Cardiac muscle cell (in vitro differentiated cells and primary cell): ENCODE data around the gene FNIP1. TPM values are rescaled to one million over a fixed set of nuclear protein-coding genes. Genes with fewer than 3 reads are reported as not detected.

ENCODE experiments used
- DNase-seq, 2 donors: peaks; one replicate each; pipeline versions ENCODE4 v3.0.0 to v3.0.0-alpha.2; 2010 to 2017; ENCODE audit warnings: low read depth in 1 of 2, low spot score in 1 of 2
- H3K27ac ChIP-seq: fragments of 200-600 bp; sonication (generic); 2 replicates; pipeline ENCODE4 v1.5.1; 2016
- H3K27me3 ChIP-seq: fragments of 200-600 bp; sonication (generic); 2 replicates; pipeline ENCODE4 v1.6.0; 2016; ENCODE audit warnings: control low read depth
- H3K36me3 ChIP-seq: fragments of 200-600 bp; sonication (generic); 2 replicates; pipeline ENCODE4 v1.5.1; 2016; ENCODE audit warnings: control low read depth
- H3K4me1 ChIP-seq: fragments of 200-600 bp; sonication (generic); 2 replicates; pipeline ENCODE4 v1.8.1; 2017; ENCODE audit warnings: low read depth, mild to moderate bottlenecking, mixed run types
- H3K4me3 ChIP-seq: fragments of 200-600 bp; sonication (generic); 2 replicates; pipeline ENCODE4 v1.5.1; 2016; ENCODE audit warnings: mild to moderate bottlenecking
- H3K9me3 ChIP-seq: fragments of 200-600 bp; sonication (generic); 2 replicates; pipeline ENCODE4 v1.5.1; 2017; ENCODE audit warnings: low read depth, mild to moderate bottlenecking, control low read depth
- polyA plus RNA-seq: library from polyadenylated mRNA; unstranded; fragments of >200 nt; fragmentation: Nextera tagmentation; extraction: Ambion mirVana; gene quantifications from 2 replicates; pipeline ENCODE4 v1.2.1, GENCODE V29; 2016
- total RNA-seq: library from RNA; depleted of rRNA; stranded (reverse); fragments of >200 nt; gene quantifications from 2 replicates; pipeline ENCODE4 v1.2.3, GENCODE V29; 2016
- TF ChIP-seq, protein P1 (sequence below): IDR thresholded peaks from 2 replicates; pipeline ENCODE4 v1.5.1; 2012; ENCODE audit warnings: low read depth, mild to moderate bottlenecking, low read length

The FNIP1 gene
- total and polyA plus RNA-seq, 2 experiments from 2014 or later: 10.1 to 24.4 TPM

DNA sequence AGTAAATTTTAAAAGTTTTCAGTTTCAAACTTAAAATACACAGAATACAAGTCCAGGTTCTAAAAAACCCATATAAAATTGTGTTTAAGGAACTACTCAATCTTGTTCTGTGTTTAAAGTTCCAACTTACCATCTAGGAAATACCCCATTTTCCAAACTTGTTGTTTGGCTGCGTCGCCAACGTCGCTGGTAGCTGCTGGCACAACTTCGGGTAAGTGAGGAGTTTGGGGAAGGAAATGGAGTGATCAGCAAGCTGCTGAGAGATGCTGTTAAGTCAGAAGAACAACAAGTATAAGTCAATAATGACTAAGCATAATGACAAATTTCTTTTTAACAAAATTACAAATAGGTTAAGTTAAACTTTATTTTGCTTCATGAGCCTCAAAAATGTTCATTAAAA is 90.5 kb downstream of the FNIP1 start:
- Histone ChIP-seq H3K4me3 (no peak overlapping the region), H3K27me3 (no peaks in the 10 kb centered on the region), H3K27ac (no peak overlapping the region), H3K9me3 (no peaks in the 10 kb centered on the region), H3K36me3 (peaks cover 59% of the 10 kb centered on the region), H3K4me1 (no peaks in the 10 kb centered on the region)
- no peak for DNase-seq
- TF ChIP-seq, protein P1, sequence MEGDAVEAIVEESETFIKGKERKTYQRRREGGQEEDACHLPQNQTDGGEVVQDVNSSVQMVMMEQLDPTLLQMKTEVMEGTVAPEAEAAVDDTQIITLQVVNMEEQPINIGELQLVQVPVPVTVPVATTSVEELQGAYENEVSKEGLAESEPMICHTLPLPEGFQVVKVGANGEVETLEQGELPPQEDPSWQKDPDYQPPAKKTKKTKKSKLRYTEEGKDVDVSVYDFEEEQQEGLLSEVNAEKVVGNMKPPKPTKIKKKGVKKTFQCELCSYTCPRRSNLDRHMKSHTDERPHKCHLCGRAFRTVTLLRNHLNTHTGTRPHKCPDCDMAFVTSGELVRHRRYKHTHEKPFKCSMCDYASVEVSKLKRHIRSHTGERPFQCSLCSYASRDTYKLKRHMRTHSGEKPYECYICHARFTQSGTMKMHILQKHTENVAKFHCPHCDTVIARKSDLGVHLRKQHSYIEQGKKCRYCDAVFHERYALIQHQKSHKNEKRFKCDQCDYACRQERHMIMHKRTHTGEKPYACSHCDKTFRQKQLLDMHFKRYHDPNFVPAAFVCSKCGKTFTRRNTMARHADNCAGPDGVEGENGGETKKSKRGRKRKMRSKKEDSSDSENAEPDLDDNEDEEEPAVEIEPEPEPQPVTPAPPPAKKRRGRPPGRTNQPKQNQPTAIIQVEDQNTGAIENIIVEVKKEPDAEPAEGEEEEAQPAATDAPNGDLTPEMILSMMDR: no peak

DNA sequence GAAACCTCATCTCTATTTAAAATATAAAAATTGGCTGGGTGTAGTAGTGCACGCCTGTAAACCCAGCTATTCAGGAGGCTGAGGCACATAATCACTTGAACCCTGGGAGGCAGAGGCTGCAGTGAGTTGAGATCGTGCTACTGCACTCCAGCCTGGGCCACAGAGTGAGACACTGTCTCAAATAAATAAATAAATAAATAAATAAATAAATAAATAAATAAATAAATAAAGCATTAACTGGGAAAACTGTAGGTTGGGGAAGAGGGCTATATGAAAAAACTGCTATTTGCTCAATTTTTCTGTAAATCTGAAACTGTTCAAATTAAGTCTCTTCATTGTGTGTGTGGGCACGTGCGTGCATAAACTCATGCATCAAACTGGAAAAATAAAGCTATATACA is 101.9 kb downstream of the FNIP1 start:
- Histone ChIP-seq H3K27me3 (no peaks in the 10 kb centered on the region), H3K36me3 (peaks cover 27% of the 10 kb centered on the region), H3K4me1 (no peaks in the 10 kb centered on the region), H3K4me3 (no peak overlapping the region), H3K9me3 (no peaks in the 10 kb centered on the region), H3K27ac (no peak overlapping the region)
- TF ChIP-seq, protein P1: no peak
- no peak for DNase-seq

DNA sequence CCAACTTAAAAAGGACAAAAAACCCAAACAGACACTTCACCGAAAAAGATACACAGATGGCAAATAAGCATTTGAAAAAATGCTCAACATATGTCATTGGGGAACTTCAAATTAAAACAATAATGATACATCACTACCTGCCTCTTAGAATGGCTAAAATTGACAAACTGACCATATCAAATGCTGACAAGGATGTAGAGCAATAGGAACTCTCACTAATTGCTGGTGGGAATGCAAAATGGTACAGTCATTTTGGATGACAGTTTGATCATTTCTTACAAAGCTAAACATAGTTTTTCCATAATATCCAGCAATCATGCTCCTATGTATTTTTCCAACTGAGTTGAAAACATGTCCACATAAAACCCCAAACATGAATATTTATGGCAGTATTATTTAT is 102.9 kb downstream of the FNIP1 start:
- Histone ChIP-seq H3K27me3 (no peaks in the 10 kb centered on the region), H3K4me3 (no peak overlapping the region), H3K36me3 (peaks cover 25% of the 10 kb centered on the region), H3K4me1 (no peaks in the 10 kb centered on the region), H3K27ac (no peak overlapping the region), H3K9me3 (no peaks in the 10 kb centered on the region)
- TF ChIP-seq, protein P1: no peak
- no peak for DNase-seq

GRCh38 chr5:131685516-131686171 is 111.2 kb downstream of the FNIP1 start:
- TF ChIP-seq, protein P1: no peak
- Histone ChIP-seq H3K4me3 (no peak overlapping the region), H3K27me3 (no peaks in the 10 kb centered on the region), H3K9me3 (no peaks in the 10 kb centered on the region), H3K27ac (no peak overlapping the region), H3K4me1 (peaks cover 4% of the 10 kb centered on the region), H3K36me3 (peaks cover 8% of the 10 kb centered on the region)
- no peak for DNase-seq

DNA sequence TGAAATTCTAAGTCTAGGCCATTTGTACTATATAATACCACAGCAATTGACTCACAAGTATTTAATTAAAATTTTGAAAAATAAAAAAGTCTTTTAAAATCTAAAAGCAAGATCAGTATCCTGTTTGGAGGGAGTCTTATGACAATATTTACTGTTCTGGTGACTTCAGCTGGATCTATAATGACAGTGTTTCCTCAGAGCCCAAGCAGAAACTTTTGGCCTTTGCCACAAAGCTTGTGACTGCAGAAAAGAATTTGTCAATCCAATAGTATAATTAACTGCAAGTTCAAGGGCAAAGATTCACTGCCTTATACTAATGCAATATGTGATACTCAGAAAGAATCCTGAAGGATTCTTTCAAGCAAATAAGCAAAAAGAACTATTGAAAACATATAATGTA is 112.2 kb downstream of the FNIP1 start:
- H3K9me3 ChIP-seq: no peaks in the 10 kb centered on the region
- TF ChIP-seq, protein P1: no peak

More for the DNA sequence above, 112.2 kb downstream of the FNIP1 start:
- peaks cover 4% of the 10 kb centered on the region for H3K4me1 ChIP-seq
- H3K36me3 ChIP-seq: peaks cover 6% of the 10 kb centered on the region
- DNase-seq: no peak
- H3K4me3 ChIP-seq: no peak overlapping the region
- no peak overlapping the region for H3K27ac ChIP-seq
- no peaks in the 10 kb centered on the region for H3K27me3 ChIP-seq
